ENCODE measurements around the gene LMO1. TPM values are rescaled to one million over a fixed set of nuclear protein-coding genes. Genes with fewer than 3 reads are reported as not detected.

The LMO1 gene
- total and polyA plus RNA-seq, 4 donors: not detected

DNA sequence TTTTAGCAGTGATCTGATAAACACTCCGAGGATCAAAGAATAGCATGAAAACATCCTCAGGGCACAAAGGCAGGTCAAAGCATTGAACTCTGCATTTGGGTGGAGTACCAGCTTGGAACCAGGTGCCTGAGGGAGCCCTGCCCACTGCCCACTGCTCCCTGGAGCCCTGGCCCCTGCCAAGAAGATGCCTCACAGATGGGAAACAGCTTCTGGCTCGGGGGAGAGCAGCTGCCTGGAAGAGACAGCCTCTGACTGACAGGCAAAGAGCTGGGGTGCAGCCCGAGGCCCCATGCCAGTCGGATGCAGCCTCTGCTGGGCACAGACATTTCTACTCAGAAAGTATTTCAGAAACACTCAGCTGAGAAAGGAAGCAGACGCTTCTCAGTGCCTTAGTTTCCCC, 13.2 kb downstream of the LMO1 start:
- Histone ChIP-seq H3K4me3 (ENCODE audit: low read depth in 1 of 3, low read length in 3 of 3) (no peak overlapping the region), H3K27ac (ENCODE audit: low read depth in 1 of 2, low read length in 2 of 2) (no peak overlapping the region), H3K9ac (ENCODE audit: low read depth in 1 of 2, low read length in 2 of 2) (no peak overlapping the region), H3K27me3 (ENCODE audit: control insufficient read depth in 4 of 4, insufficient read depth in 4 of 4, low read length in 3 of 4) (no peaks in the 10 kb centered on the region), H3K36me3 (ENCODE audit: control insufficient read depth in 4 of 4, insufficient read depth in 3 of 4, low read depth in 1 of 4, low read length in 3 of 4) (no peaks in the 10 kb centered on the region), H3K9me3 (ENCODE audit: control insufficient read depth in 4 of 4, low read length in 3 of 4) (no peaks in the 10 kb centered on the region), H3K4me1 (ENCODE audit: control insufficient read depth in 4 of 4, insufficient read depth in 4 of 4, low read length in 3 of 4) (no peaks in the 10 kb centered on the region)
- no peak for DNase-seq (ENCODE audit: low spot score)
- TF ChIP-seq, protein P1, sequence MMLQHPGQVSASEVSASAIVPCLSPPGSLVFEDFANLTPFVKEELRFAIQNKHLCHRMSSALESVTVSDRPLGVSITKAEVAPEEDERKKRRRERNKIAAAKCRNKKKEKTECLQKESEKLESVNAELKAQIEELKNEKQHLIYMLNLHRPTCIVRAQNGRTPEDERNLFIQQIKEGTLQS (IDR thresholded peaks at IDR 0.05): no peak
- TF ChIP-seq, protein P2, sequence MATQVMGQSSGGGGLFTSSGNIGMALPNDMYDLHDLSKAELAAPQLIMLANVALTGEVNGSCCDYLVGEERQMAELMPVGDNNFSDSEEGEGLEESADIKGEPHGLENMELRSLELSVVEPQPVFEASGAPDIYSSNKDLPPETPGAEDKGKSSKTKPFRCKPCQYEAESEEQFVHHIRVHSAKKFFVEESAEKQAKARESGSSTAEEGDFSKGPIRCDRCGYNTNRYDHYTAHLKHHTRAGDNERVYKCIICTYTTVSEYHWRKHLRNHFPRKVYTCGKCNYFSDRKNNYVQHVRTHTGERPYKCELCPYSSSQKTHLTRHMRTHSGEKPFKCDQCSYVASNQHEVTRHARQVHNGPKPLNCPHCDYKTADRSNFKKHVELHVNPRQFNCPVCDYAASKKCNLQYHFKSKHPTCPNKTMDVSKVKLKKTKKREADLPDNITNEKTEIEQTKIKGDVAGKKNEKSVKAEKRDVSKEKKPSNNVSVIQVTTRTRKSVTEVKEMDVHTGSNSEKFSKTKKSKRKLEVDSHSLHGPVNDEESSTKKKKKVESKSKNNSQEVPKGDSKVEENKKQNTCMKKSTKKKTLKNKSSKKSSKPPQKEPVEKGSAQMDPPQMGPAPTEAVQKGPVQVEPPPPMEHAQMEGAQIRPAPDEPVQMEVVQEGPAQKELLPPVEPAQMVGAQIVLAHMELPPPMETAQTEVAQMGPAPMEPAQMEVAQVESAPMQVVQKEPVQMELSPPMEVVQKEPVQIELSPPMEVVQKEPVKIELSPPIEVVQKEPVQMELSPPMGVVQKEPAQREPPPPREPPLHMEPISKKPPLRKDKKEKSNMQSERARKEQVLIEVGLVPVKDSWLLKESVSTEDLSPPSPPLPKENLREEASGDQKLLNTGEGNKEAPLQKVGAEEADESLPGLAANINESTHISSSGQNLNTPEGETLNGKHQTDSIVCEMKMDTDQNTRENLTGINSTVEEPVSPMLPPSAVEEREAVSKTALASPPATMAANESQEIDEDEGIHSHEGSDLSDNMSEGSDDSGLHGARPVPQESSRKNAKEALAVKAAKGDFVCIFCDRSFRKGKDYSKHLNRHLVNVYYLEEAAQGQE (IDR thresholded peaks at IDR 0.05): no peak
- TF ChIP-seq EGR1 (IDR thresholded peaks at IDR 0.05; ENCODE audit: low read depth in 2 of 2) (no peak), TAF1 (conservative IDR thresholded peaks at IDR 0.05) (no peak), GABPA (IDR thresholded peaks at IDR 0.05 in 1 of 2, conservative IDR thresholded peaks at IDR 0.05 in 1 of 2) (no peak), ZBTB33 (IDR thresholded peaks at IDR 0.05) (no peak), RXRA (IDR thresholded peaks at IDR 0.05) (no peak), HNF4A (conservative IDR thresholded peaks at IDR 0.05) (no peak), FOXA1 (IDR thresholded peaks at IDR 0.05) (no peak), JUND (IDR thresholded peaks at IDR 0.05) (no peak), RAD21 (IDR thresholded peaks at IDR 0.05) (no peak), YY1 (IDR thresholded peaks at IDR 0.05) (no peak), SP1 (IDR thresholded peaks at IDR 0.05) (no peak), FOXA2 (IDR thresholded peaks at IDR 0.05) (no peak), NR2F2 (IDR thresholded peaks at IDR 0.05) (no peak), HNF4G (IDR thresholded peaks at IDR 0.05) (no peak)
- TF ChIP-seq, protein P3, sequence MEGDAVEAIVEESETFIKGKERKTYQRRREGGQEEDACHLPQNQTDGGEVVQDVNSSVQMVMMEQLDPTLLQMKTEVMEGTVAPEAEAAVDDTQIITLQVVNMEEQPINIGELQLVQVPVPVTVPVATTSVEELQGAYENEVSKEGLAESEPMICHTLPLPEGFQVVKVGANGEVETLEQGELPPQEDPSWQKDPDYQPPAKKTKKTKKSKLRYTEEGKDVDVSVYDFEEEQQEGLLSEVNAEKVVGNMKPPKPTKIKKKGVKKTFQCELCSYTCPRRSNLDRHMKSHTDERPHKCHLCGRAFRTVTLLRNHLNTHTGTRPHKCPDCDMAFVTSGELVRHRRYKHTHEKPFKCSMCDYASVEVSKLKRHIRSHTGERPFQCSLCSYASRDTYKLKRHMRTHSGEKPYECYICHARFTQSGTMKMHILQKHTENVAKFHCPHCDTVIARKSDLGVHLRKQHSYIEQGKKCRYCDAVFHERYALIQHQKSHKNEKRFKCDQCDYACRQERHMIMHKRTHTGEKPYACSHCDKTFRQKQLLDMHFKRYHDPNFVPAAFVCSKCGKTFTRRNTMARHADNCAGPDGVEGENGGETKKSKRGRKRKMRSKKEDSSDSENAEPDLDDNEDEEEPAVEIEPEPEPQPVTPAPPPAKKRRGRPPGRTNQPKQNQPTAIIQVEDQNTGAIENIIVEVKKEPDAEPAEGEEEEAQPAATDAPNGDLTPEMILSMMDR (IDR thresholded peaks at IDR 0.05; ENCODE audit: low read depth, low read length, missing input control): no peak
- TF ChIP-seq, protein P4, sequence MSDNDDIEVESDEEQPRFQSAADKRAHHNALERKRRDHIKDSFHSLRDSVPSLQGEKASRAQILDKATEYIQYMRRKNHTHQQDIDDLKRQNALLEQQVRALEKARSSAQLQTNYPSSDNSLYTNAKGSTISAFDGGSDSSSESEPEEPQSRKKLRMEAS (IDR thresholded peaks at IDR 0.05): no peak
- WGBS: 62% methylated on average over 5 of the region's 5 CpGs
